PFSK-1 (cell line): ENCODE results near the gene STX17.

Experiments used
- FOXP2 ChIP-seq: optimal IDR thresholded peaks from 2 replicates; pipeline ENCODE3; 2011; ENCODE audit warnings: borderline replicate concordance, control low read depth, inconsistent platforms; ENCODE audit not compliant: insufficient read depth; ENCODE audit errors: extremely low read length, extremely low read depth
- POLR2AphosphoS5 ChIP-seq: IDR thresholded peaks from 2 replicates; pipeline ENCODE4 v1.6.1; 2012; ENCODE audit warnings: low read depth, mild to moderate bottlenecking, control low read depth, low read length, moderate library complexity
- REST ChIP-seq, 2 experiments: IDR thresholded peaks; 2 replicates each; pipeline versions ENCODE4 v1.6.1 to v1.8.0; 2011 to 2012; ENCODE audit warnings: low read depth in 2 of 2, low read length in 2 of 2, control low read depth in 1 of 2, inconsistent platforms in 1 of 2, mild to moderate bottlenecking in 1 of 2, moderate library complexity in 1 of 2; ENCODE audit not compliant: insufficient read depth in 1 of 2
- SIN3A ChIP-seq: IDR thresholded peaks from 2 replicates; pipeline ENCODE4 v1.6.1; 2012; ENCODE audit warnings: mild to moderate bottlenecking, low read length, moderate library complexity, borderline replicate concordance; ENCODE audit not compliant: insufficient read depth
- TAF1 ChIP-seq: IDR thresholded peaks from 2 replicates; pipeline ENCODE4 v1.6.1; 2012; ENCODE audit warnings: low read length, control low read depth, borderline replicate concordance; ENCODE audit not compliant: insufficient read depth

The STX17 gene

GRCh38 chr9:99881769-99882168 lies 24.7 kb upstream of the STX17 start:
- TF ChIP-seq SIN3A, result no peak
- no peak for TF ChIP-seq REST (IDR thresholded peaks at IDR 0.05; ENCODE audit: insufficient read depth in 1 of 2, low read depth in 2 of 2, low read length in 2 of 2)
- no peak for TF ChIP-seq FOXP2
- TF ChIP-seq POLR2AphosphoS5, result no peak
- TF ChIP-seq TAF1, result no peak

GRCh38 chr9:99885747-99886146 lies 20.7 kb upstream of the STX17 start:
- no peak for TF ChIP-seq POLR2AphosphoS5
- TF ChIP-seq SIN3A, result no peak
- TF ChIP-seq FOXP2, result no peak
- TF ChIP-seq TAF1, result no peak
- TF ChIP-seq REST (IDR thresholded peaks at IDR 0.05; ENCODE audit: insufficient read depth in 1 of 2, low read depth in 2 of 2, low read length in 2 of 2), result no peak

- TF ChIP-seq SIN3A (no peak), TAF1 (no peak), REST (IDR thresholded peaks at IDR 0.05; ENCODE audit: insufficient read depth in 1 of 2, low read depth in 2 of 2, low read length in 2 of 2) (no peak), POLR2AphosphoS5 (no peak), FOXP2 (no peak)
Measured at GRCh38 chr9:99889120-99889519, 17.3 kb upstream of the STX17 start.

GRCh38 chr9:99894826-99895225 lies 11.6 kb upstream of the STX17 start:
- TF ChIP-seq TAF1, result no peak
- TF ChIP-seq POLR2AphosphoS5, result no peak
- no peak for TF ChIP-seq SIN3A
- no peak for TF ChIP-seq FOXP2
- no peak for TF ChIP-seq REST (IDR thresholded peaks at IDR 0.05; ENCODE audit: insufficient read depth in 1 of 2, low read depth in 2 of 2, low read length in 2 of 2)

- TF ChIP-seq POLR2AphosphoS5, result no peak
- TF ChIP-seq TAF1, result no peak
- no peak for TF ChIP-seq FOXP2
- TF ChIP-seq REST (IDR thresholded peaks at IDR 0.05; ENCODE audit: insufficient read depth in 1 of 2, low read depth in 2 of 2, low read length in 2 of 2), result no peak
Measured at GRCh38 chr9:99895510-99895909, 10.9 kb upstream of the STX17 start.
